ENCODE measurements around the gene TNRC18.

The TNRC18 gene

GRCh38 chr7:5428478-5429252 is 5.0 kb upstream of the TNRC18 start:
- H3K4me3 ChIP-seq (ENCODE audit: low read depth, low read length), result no peak overlapping the region
- DNase-seq (ENCODE audit: low read depth), result no peak
- no peak for TF ChIP-seq CTCF (IDR thresholded peaks at IDR 0.05; ENCODE audit: insufficient read depth, low read depth, low read length, missing control alignments)

- DNase-seq (ENCODE audit: low read depth), result no peak
- no peak overlapping the region for H3K4me3 ChIP-seq (ENCODE audit: low read depth, low read length)
- no peak for TF ChIP-seq CTCF (IDR thresholded peaks at IDR 0.05; ENCODE audit: insufficient read depth, low read depth, low read length, missing control alignments)
Measured at GRCh38 chr7:5426226-5426475, 2.5 kb upstream of the TNRC18 start.

- no peak overlapping the region for H3K4me3 ChIP-seq (ENCODE audit: low read depth, low read length)
- TF ChIP-seq CTCF (IDR thresholded peaks at IDR 0.05; ENCODE audit: insufficient read depth, low read depth, low read length, missing control alignments), result no peak
- no peak for DNase-seq (ENCODE audit: low read depth)
Measured at GRCh38 chr7:5425507-5426225, 2.0 kb upstream of the TNRC18 start.

- no peak for DNase-seq (ENCODE audit: low read depth)
- no peak overlapping the region for H3K4me3 ChIP-seq (ENCODE audit: low read depth, low read length)
- no peak for TF ChIP-seq CTCF (IDR thresholded peaks at IDR 0.05; ENCODE audit: insufficient read depth, low read depth, low read length, missing control alignments)
Measured at GRCh38 chr7:5424749-5425506, 1.3 kb upstream of the TNRC18 start.

- no peak overlapping the region for H3K4me3 ChIP-seq (ENCODE audit: low read depth, low read length)
- peak; percentile 43 for DNase-seq (ENCODE audit: low read depth)
- TF ChIP-seq CTCF (IDR thresholded peaks at IDR 0.05; ENCODE audit: insufficient read depth, low read depth, low read length, missing control alignments), result no peak
Measured at GRCh38 chr7:5423976-5424748, 528 bp upstream of the TNRC18 start.

- TF ChIP-seq CTCF (IDR thresholded peaks at IDR 0.05; ENCODE audit: insufficient read depth, low read depth, low read length, missing control alignments), result no peak
- no peak for DNase-seq (ENCODE audit: low read depth)
- H3K4me3 ChIP-seq (ENCODE audit: low read depth, low read length), result peak overlapping the region; percentile 50
Measured at GRCh38 chr7:5422396-5423305, 983 bp downstream of the TNRC18 start.
